PC-3 (cell line): Measurements from ENCODE around the gene NLRP4. TPM values are rescaled to one million over a fixed set of nuclear protein-coding genes. Genes with fewer than 3 reads are reported as not detected.

Source experiments
- ATAC-seq: fragments of 200-7000 bp; cut with Tn5 transposase; 2 replicates; pipeline ENCODE4 v1.9.1; 2020; ENCODE audit warnings: mild to moderate bottlenecking, moderate library complexity
- BruUV-seq: library from RNA; stranded (reverse); fragments of 400-500 nt; replicated peaks from 2 replicates; lab custom pipeline; 2021; lab: Mats Ljungman, UMichigan
- CTCF ChIA-PET: fragments of 300-600 bp; sonication (Branson Sonifier 250); formaldehyde crosslinking; loops from one replicate; lab custom pipeline; 2022; ENCODE audit warnings: antibody characterized with exemption; lab: Charles Lee
- POLR2A ChIA-PET: fragments of 300-600 bp; sonication (Branson Sonifier 250); formaldehyde crosslinking; loops from one replicate; lab custom pipeline; 2022; ENCODE audit warnings: antibody characterized with exemption; ENCODE audit not compliant: unreplicated experiment; lab: Charles Lee
- DNase-seq: peaks from one replicate; pipeline ENCODE4 v3.0.0-alpha.2; 2015
- H2AFZ ChIP-seq: fragments of 300-600 bp; sonication (generic); 2 replicates; pipeline ENCODE4 v1.6.0; 2016; ENCODE audit warnings: antibody characterized with exemption, low read length
- H3F3A ChIP-seq: fragments of 300-600 bp; sonication (generic); one replicate; pipeline ENCODE4 v1.6.0; 2017; ENCODE audit warnings: antibody characterized with exemption, low read length, control low read depth, mild to moderate bottlenecking; ENCODE audit not compliant: unreplicated experiment
- H3K27ac ChIP-seq: fragments of 300-600 bp; sonication (generic); 2 replicates; pipeline ENCODE4 v1.5.1; 2016; ENCODE audit warnings: mild to moderate bottlenecking, low read length
- H3K27me3 ChIP-seq: fragments of 300-600 bp; sonication (generic); 2 replicates; pipeline ENCODE4 v1.6.1; 2016; ENCODE audit warnings: low read length, mixed read lengths
- H3K36me3 ChIP-seq: fragments of 300-600 bp; sonication (generic); 2 replicates; pipeline ENCODE4 v1.6.1; 2016; ENCODE audit warnings: low read depth, mixed run types, low read length, mixed read lengths
- H3K4me1 ChIP-seq: fragments of 300-600 bp; sonication (generic); 2 replicates; pipeline ENCODE4 v1.5.1; 2016; ENCODE audit warnings: low read length; ENCODE audit not compliant: insufficient read depth
- H3K4me2 ChIP-seq: fragments of 300-600 bp; sonication (generic); 2 replicates; pipeline ENCODE4 v1.6.0; 2016; ENCODE audit warnings: low read length
- H3K4me3 ChIP-seq: fragments of 300-600 bp; sonication (generic); 2 replicates; pipeline ENCODE4 v1.5.1; 2016; ENCODE audit warnings: mild to moderate bottlenecking, low read length, mixed read lengths
- H3K79me2 ChIP-seq: fragments of 300-600 bp; sonication (generic); 2 replicates; pipeline ENCODE4 v1.6.1; 2017; ENCODE audit warnings: low read length, mixed read lengths
- H3K9ac ChIP-seq: fragments of 300-600 bp; sonication (generic); 2 replicates; pipeline ENCODE4 v1.6.0; 2016; ENCODE audit warnings: mild to moderate bottlenecking, low read length
- H3K9me2 ChIP-seq: fragments of 300-600 bp; sonication (generic); replicated peaks from 2 replicates; pipeline ENCODE4 v1.6.1; 2016; ENCODE audit warnings: mixed run types, low read length, mixed read lengths
- H3K9me3 ChIP-seq: fragments of 300-600 bp; sonication (generic); 2 replicates; pipeline ENCODE4 v1.6.1; 2016; ENCODE audit warnings: low read length, mixed read lengths
- H4K20me1 ChIP-seq: fragments of 300-600 bp; sonication (generic); 2 replicates; pipeline ENCODE4 v1.6.1; 2016; ENCODE audit warnings: low read length, mixed read lengths
- EZH2 ChIP-seq: fragments of 300-600 bp; sonication (generic); IDR thresholded peaks from one replicate; pipeline ENCODE4 v1.6.1; 2017; ENCODE audit warnings: antibody characterized with exemption, mild to moderate bottlenecking, low read length; ENCODE audit not compliant: unreplicated experiment
- EZH2phosphoT487 ChIP-seq: fragments of 300-600 bp; sonication (generic); IDR thresholded peaks from 2 replicates; pipeline ENCODE4 v1.6.1; 2018; ENCODE audit warnings: mild to moderate bottlenecking, antibody characterized with exemption, low read length, borderline replicate concordance
- intact Hi-C: fragments of 100-400 bp; cut with micrococcal nuclease; formaldehyde crosslinking; loops from 2 replicates; pipeline ENCODE4 v1.9.0; 2023
- total RNA-seq: library from RNA; depleted of rRNA; stranded (reverse); fragments of >200 nt; gene quantifications from 2 replicates; pipeline ENCODE4 v1.2.3, GENCODE V29; 2014
- TF ChIP-seq, protein P1 (sequence below): fragments of 300-600 bp; sonication (generic); conservative IDR thresholded peaks from 2 replicates; pipeline ENCODE4 v1.5.1; 2017; ENCODE audit warnings: antibody characterized with exemption, low read depth, mild to moderate bottlenecking, low read length

Gene NLRP4
- total RNA-seq, 1 experiment from 2014 or later: not detected

DNA sequence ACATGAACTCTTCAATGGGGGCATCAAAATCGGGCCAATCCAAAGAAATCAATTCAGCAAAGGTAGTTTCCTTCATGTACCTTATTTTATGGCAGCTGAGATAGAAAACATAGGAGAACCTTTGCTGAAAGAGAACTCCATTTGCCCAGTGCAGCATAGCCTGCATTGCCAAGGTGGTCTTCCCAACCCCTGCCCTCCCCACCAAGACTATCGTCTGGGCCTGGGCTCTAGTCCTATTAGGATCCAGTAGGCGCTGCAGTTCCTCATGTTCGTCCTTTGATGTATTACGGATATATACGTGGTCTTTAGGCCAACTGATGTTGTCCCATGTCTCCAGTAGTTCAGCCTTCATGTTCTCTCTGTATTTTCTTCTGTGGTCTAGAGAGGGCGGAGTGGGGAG, 76.6 kb downstream of the NLRP4 start:
- TF ChIP-seq EZH2phosphoT487: no peak
- TF ChIP-seq, protein P1, sequence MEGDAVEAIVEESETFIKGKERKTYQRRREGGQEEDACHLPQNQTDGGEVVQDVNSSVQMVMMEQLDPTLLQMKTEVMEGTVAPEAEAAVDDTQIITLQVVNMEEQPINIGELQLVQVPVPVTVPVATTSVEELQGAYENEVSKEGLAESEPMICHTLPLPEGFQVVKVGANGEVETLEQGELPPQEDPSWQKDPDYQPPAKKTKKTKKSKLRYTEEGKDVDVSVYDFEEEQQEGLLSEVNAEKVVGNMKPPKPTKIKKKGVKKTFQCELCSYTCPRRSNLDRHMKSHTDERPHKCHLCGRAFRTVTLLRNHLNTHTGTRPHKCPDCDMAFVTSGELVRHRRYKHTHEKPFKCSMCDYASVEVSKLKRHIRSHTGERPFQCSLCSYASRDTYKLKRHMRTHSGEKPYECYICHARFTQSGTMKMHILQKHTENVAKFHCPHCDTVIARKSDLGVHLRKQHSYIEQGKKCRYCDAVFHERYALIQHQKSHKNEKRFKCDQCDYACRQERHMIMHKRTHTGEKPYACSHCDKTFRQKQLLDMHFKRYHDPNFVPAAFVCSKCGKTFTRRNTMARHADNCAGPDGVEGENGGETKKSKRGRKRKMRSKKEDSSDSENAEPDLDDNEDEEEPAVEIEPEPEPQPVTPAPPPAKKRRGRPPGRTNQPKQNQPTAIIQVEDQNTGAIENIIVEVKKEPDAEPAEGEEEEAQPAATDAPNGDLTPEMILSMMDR: no peak
- no peak for TF ChIP-seq EZH2
- H3K4me2 ChIP-seq: no peak overlapping the region
- POLR2A ChIA-PET: no interaction called here

DNA sequence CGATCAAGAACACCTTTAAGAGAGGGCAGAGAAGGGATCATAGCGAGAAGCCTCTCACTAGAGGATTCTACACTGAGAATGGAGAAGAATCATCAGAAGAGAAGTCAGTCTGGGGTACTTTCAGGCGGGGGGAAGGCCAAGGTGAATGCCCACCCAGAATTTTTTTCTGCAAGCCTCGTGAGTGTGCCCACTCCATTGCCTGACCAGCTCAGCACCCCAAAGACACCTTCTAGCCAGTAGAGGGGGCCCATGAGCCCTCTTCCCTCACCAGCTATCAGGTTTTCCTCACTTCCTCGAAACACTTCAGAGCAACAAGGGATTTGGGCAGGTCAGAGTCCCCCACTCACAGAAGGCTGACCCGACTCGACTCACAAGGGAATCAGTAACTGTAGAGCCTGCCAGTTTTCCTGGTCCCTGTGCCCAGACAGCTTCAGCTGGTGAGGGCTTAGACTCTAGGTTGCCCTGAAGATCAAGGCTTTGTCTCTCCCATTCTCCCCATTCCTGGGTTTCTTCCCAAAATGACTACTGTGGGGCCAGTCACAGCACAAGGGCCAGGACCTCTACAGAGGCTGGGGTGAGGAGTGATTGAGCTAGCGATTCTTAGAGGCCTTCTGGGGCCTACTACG, 77.4 kb downstream of the NLRP4 start:
- Histone ChIP-seq H3K27ac (no peak overlapping the region), H3K9me3 (no peaks in the 10 kb centered on the region), H2AFZ (no peak overlapping the region), H3K79me2 (no peaks in the 10 kb centered on the region), H3K27me3 (peaks cover 53% of the 10 kb centered on the region), H3F3A (no peaks in the 10 kb centered on the region), H3K9ac (no peak overlapping the region), H3K9me2 (no peaks in the 10 kb centered on the region), H3K36me3 (no peaks in the 10 kb centered on the region), H3K4me3 (no peak overlapping the region), H4K20me1 (no peaks in the 10 kb centered on the region), H3K4me2 (no peak overlapping the region), H3K4me1 (no peaks in the 10 kb centered on the region)
- TF ChIP-seq EZH2: no peak
- TF ChIP-seq, protein P1: peak; percentile 67
- ATAC-seq (0 out of 2 replicates have a peak, but pooled peaks have one; percentile 15), DNase-seq (peak; percentile 39)
- ChIA-PET POLR2A (no interaction called here), CTCF (interaction anchor here (0.6 to 1.0 kb wide), 3 partner anchors 148 to 340 kb away, joined by 3 to 6 read pairs (median 6); no protein-coding TSS in a partner anchor)
- no TSS peak for BruUV-seq
- intact Hi-C loops: no loop called here

More for the DNA sequence above, 76.6 kb downstream of the NLRP4 start:
- Histone ChIP-seq H3K9ac (no peak overlapping the region), H3K27me3 (peaks cover 53% of the 10 kb centered on the region), H3K9me3 (no peaks in the 10 kb centered on the region), H4K20me1 (no peaks in the 10 kb centered on the region), H3K79me2 (no peaks in the 10 kb centered on the region), H3F3A (no peaks in the 10 kb centered on the region), H3K4me3 (no peak overlapping the region), H3K4me1 (no peaks in the 10 kb centered on the region), H3K9me2 (no peaks in the 10 kb centered on the region), H2AFZ (no peak overlapping the region), H3K36me3 (no peaks in the 10 kb centered on the region), H3K27ac (no peak overlapping the region)
- BruUV-seq: no TSS peak
- ATAC-seq: no peak
- DNase-seq: no peak
- intact Hi-C loops: no loop called here
- CTCF ChIA-PET: interaction anchor here (0.9 kb wide), 1 partner anchor 149 kb away, joined by 6 read pairs; no protein-coding TSS in a partner anchor

GRCh38 chr19:55923556-55923955, 87.2 kb downstream of the NLRP4 start:
- CTCF ChIA-PET: interaction anchor here (0.6 kb wide), 1 partner anchor 58 kb away, joined by 3 read pairs; no protein-coding TSS in a partner anchor

More at GRCh38 chr19:55923556-55923955, 87.2 kb downstream of the NLRP4 start:
- POLR2A ChIA-PET: no interaction called here
- H3K9me2 ChIP-seq: no peaks in the 10 kb centered on the region
- no peak overlapping the region for H3K9ac ChIP-seq
- intact Hi-C loops: no loop called here
- peaks cover 8% of the 10 kb centered on the region; the same call in 1 of the 2 replicates for H3K9me3 ChIP-seq
- H3K4me2 ChIP-seq: no peak overlapping the region
- H3K27ac ChIP-seq: no peak overlapping the region
- peaks cover 27% of the 10 kb centered on the region for H3K27me3 ChIP-seq
- H3K4me1 ChIP-seq: no peaks in the 10 kb centered on the region
- H3K79me2 ChIP-seq: no peaks in the 10 kb centered on the region
- H3K36me3 ChIP-seq: no peaks in the 10 kb centered on the region
- DNase-seq (no peak), ATAC-seq (no peak)
- no peaks in the 10 kb centered on the region for H3F3A ChIP-seq
- no TSS peak for BruUV-seq
- no peaks in the 10 kb centered on the region for H4K20me1 ChIP-seq
- no peak for TF ChIP-seq EZH2phosphoT487
- TF ChIP-seq, protein P1: no peak
- TF ChIP-seq EZH2: no peak
- no peak overlapping the region for H2AFZ ChIP-seq
- no peak overlapping the region for H3K4me3 ChIP-seq
